Myocyte (in vitro differentiated cells): ENCODE measurements around the gene TPCN2. TPM values are rescaled to one million over a fixed set of nuclear protein-coding genes. Genes with fewer than 3 reads are reported as not detected.
A peak's percentile ranks its signal among the peaks of the same experiment; 100 is the strongest.
"Not testable (repeated sequence)": the region's sequence is repeated elsewhere in the genome, so short reads cannot be mapped to it uniquely, and the experiment has no call there.

ENCODE experiments used
- DNase-seq: peaks from one replicate; pipeline ENCODE4 v3.0.0-alpha.2; 2012; ENCODE audit warnings: low read depth
- total RNA-seq: library from RNA; depleted of rRNA; stranded (reverse); fragments of >200 nt; gene quantifications from 2 replicates; pipeline ENCODE4 v1.2.3, GENCODE V29; 2014

TPCN2 gene
- total RNA-seq, 1 donor from 2014 or later = 1.8 TPM

- DNase-seq = no peak
These were observed 25.8 kb downstream of the TPCN2 start for GRCh38 chr11:69074375-69075140.

GRCh38 chr11:69075421-69076128 is 26.8 kb downstream of the TPCN2 start:
- DNase-seq = peak; percentile 99

- peak; percentile 95 for DNase-seq
These were observed 27.5 kb downstream of the TPCN2 start for GRCh38 chr11:69076129-69076791.

- not testable (repeated sequence) for DNase-seq
These were observed 28.2 kb downstream of the TPCN2 start for GRCh38 chr11:69076977-69077376.

- DNase-seq = no peak
These were observed 29.8 kb downstream of the TPCN2 start for GRCh38 chr11:69078508-69078907.

- DNase-seq = no peak
These were observed 30.3 kb downstream of the TPCN2 start for GRCh38 chr11:69078930-69079605.

- DNase-seq = no peak
These were observed 31.0 kb downstream of the TPCN2 start for GRCh38 chr11:69079661-69080256.

GRCh38 chr11:69080257-69080995 is 31.7 kb downstream of the TPCN2 start:
- peak; percentile 96 for DNase-seq

- DNase-seq = no peak
These were observed 32.4 kb downstream of the TPCN2 start for GRCh38 chr11:69081180-69081579.

- DNase-seq = no peak
These were observed 35.0 kb downstream of the TPCN2 start for GRCh38 chr11:69083531-69084247.

GRCh38 chr11:69084371-69084770 is 35.6 kb downstream of the TPCN2 start:
- no peak for DNase-seq

- DNase-seq = no peak
These were observed 36.9 kb downstream of the TPCN2 start for GRCh38 chr11:69085490-69086095.

- no peak for DNase-seq
These were observed 37.7 kb downstream of the TPCN2 start for GRCh38 chr11:69086152-69087132.

- DNase-seq = no peak
These were observed 38.4 kb downstream of the TPCN2 start for GRCh38 chr11:69087133-69087524.

GRCh38 chr11:69087811-69088210 is 39.1 kb downstream of the TPCN2 start:
- DNase-seq = no peak

- DNase-seq = peak; percentile 75
These were observed 40.0 kb downstream of the TPCN2 start for GRCh38 chr11:69088676-69089146.

GRCh38 chr11:69089258-69089657 is 40.5 kb downstream of the TPCN2 start:
- DNase-seq = peak; percentile 92

GRCh38 chr11:69091638-69092165 is 43.0 kb downstream of the TPCN2 start:
- no peak for DNase-seq
